ENCODE data around the gene HDAC7. TPM values are rescaled to one million over a fixed set of nuclear protein-coding genes. Genes with fewer than 3 reads are reported as not detected.

The HDAC7 gene
- total RNA-seq, result 100 to 1,000 TPM; 146 to 154 TPM
- polyA plus RNA-seq (2013, experiment 1 of 2), result 73.0 TPM
- 68.5 TPM for polyA plus RNA-seq (2013, experiment 2 of 2)
- long read RNA-seq, experiment 1, partial matches to known transcripts, result 24 of 37 reads
- long read RNA-seq, experiment 1, other reads (novel, unspliced or antisense), result 12 of 37 reads
- long read RNA-seq, experiment 2, full-length matches to known transcripts, result 28 of 103 reads
- long read RNA-seq, experiment 2, partial matches to known transcripts, result 38 of 103 reads
- long read RNA-seq, experiment 2, other reads (novel, unspliced or antisense), result 37 of 103 reads
- long read RNA-seq, experiment 3, full-length matches to known transcripts, result 7 of 110 reads
- long read RNA-seq, experiment 3, partial matches to known transcripts, result 78 of 110 reads
- long read RNA-seq, experiment 3, other reads (novel, unspliced or antisense), result 25 of 110 reads
- long read RNA-seq, experiment 4, partial matches to known transcripts, result 3 of 4 reads
- long read RNA-seq, experiment 4, other reads (novel, unspliced or antisense), result 1 of 4 reads

DNA sequence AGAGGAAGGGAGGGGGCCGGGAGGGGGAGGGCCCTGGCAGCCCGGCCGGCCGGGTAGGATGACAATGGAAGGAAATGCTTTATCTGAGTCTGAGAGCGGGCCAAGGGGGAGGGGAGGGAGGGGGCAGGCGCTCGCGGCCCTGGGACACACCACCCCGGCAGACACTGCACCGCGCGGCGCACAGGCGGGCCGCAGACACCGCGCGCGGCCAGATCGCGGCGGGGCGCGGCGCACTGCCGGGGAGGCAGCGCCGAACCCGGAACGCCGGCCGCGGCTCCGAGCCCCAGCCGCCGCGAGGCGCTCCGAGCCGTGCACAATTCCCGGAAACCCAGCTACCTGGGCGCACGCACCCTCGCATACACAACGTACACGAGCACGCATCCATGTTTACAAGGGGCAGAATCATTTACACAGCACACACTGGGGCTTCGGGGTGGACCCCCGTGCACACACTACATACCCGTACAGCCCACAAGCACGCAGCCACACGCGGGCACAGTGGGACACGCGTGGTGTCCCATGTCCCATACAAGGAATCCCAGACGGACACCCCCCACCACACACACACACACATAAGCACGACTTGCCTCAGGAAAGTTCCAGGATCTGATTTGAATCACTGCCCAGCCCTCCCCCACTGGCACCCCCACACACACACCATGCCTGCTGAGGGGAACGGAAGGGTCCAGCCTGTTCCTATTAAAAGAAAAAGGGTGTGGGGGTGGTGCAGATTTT is at the start of gene HDAC7:
Gene HDAC7 (minus strand): TSS at position 8 of the 735 bp plus-strand sequence. CDS start 118 bp downstream, outside the sequence.
- Histone ChIP-seq H3K9me3 (ENCODE audit: control insufficient read depth, low read length) (no peaks in the 10 kb centered on the region), H3K27me3 (ENCODE audit: control insufficient read depth, insufficient read depth, low read length, poor library complexity, severe bottlenecking) (no peaks in the 10 kb centered on the region), H3K4me1 (ENCODE audit: control insufficient read depth, insufficient read depth, low read length) (peaks cover 19% of the 10 kb centered on the region), H3K4me3 (ENCODE audit: low read length) (peak within 1 kb of the TSS; percentile 87), H3K36me3 (ENCODE audit: control insufficient read depth, insufficient read depth, low read length) (peaks cover 14% of the 10 kb centered on the region), H3K9ac (ENCODE audit: extremely low read depth, low read length, poor library complexity, severe bottlenecking) (peak within 1 kb of the TSS; percentile 93), H3K27ac (ENCODE audit: low read depth, low read length) (peak within 1 kb of the TSS; percentile 96)
- Mint-ChIP-seq H3K9me3 (no peaks in the 10 kb centered on the region), H3K27ac (peak within 1 kb of the TSS; percentile 100), H3K36me3 (ENCODE audit: low read depth) (peaks cover 8% of the 10 kb centered on the region), H3K4me3 (peak within 1 kb of the TSS; percentile 79), H3K27me3 (ENCODE audit: insufficient read depth) (peaks cover 3% of the 10 kb centered on the region), H3K4me1 (peaks cover 56% of the 10 kb centered on the region)
- TF ChIP-seq, protein P1, sequence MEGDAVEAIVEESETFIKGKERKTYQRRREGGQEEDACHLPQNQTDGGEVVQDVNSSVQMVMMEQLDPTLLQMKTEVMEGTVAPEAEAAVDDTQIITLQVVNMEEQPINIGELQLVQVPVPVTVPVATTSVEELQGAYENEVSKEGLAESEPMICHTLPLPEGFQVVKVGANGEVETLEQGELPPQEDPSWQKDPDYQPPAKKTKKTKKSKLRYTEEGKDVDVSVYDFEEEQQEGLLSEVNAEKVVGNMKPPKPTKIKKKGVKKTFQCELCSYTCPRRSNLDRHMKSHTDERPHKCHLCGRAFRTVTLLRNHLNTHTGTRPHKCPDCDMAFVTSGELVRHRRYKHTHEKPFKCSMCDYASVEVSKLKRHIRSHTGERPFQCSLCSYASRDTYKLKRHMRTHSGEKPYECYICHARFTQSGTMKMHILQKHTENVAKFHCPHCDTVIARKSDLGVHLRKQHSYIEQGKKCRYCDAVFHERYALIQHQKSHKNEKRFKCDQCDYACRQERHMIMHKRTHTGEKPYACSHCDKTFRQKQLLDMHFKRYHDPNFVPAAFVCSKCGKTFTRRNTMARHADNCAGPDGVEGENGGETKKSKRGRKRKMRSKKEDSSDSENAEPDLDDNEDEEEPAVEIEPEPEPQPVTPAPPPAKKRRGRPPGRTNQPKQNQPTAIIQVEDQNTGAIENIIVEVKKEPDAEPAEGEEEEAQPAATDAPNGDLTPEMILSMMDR (conservative IDR thresholded peaks at IDR 0.05), result no peak
- 0 to 1% methylated on average over 4 to 55 of the region's 58 CpGs for WGBS, 2 experiments (ENCODE audit: insufficient coverage in 1 of 2, insufficient read length in 1 of 2)
- peak; percentile 95 for DNase-seq

GRCh38 chr12:47868552-47869031 is 48.9 kb upstream of the HDAC7 start:
- H3K4me1 ChIP-seq (ENCODE audit: control insufficient read depth, insufficient read depth, low read length), result no peaks in the 10 kb centered on the region
- DNase-seq, result no peak
- Mint-ChIP-seq H3K27me3 (ENCODE audit: insufficient read depth) (peaks cover 2% of the 10 kb centered on the region), H3K4me1 (no peaks in the 10 kb centered on the region), H3K36me3 (ENCODE audit: low read depth) (no peaks in the 10 kb centered on the region), H3K27ac (no peak overlapping the region), H3K4me3 (no peak overlapping the region), H3K9me3 (no peaks in the 10 kb centered on the region)
- no peak overlapping the region for H3K27ac ChIP-seq (ENCODE audit: low read depth, low read length)
- TF ChIP-seq, protein P1 (conservative IDR thresholded peaks at IDR 0.05), result no peak
- no peaks in the 10 kb centered on the region for H3K27me3 ChIP-seq (ENCODE audit: control insufficient read depth, insufficient read depth, low read length, poor library complexity, severe bottlenecking)
- H3K36me3 ChIP-seq (ENCODE audit: control insufficient read depth, insufficient read depth, low read length), result no peaks in the 10 kb centered on the region
- WGBS, 2 experiments (ENCODE audit: insufficient coverage in 1 of 2, insufficient read length in 1 of 2), result 86 to 90% methylated on average over 5 to 8 of the region's 8 CpGs
- H3K4me3 ChIP-seq (ENCODE audit: low read length), result no peak overlapping the region
- no peaks in the 10 kb centered on the region for H3K9me3 ChIP-seq (ENCODE audit: control insufficient read depth, low read length)
- no peak overlapping the region for H3K9ac ChIP-seq (ENCODE audit: extremely low read depth, low read length, poor library complexity, severe bottlenecking)

GRCh38 chr12:47868041-47868440 is 48.3 kb upstream of the HDAC7 start:
- no peak for DNase-seq
- no peaks in the 10 kb centered on the region for H3K4me1 Mint-ChIP-seq
- no peaks in the 10 kb centered on the region for H3K9me3 Mint-ChIP-seq
- H3K4me1 ChIP-seq (ENCODE audit: control insufficient read depth, insufficient read depth, low read length), result no peaks in the 10 kb centered on the region
- no peak overlapping the region for H3K27ac Mint-ChIP-seq
- H3K27me3 Mint-ChIP-seq (ENCODE audit: insufficient read depth), result peaks cover 1% of the 10 kb centered on the region
- no peak overlapping the region for H3K9ac ChIP-seq (ENCODE audit: extremely low read depth, low read length, poor library complexity, severe bottlenecking)
- H3K4me3 Mint-ChIP-seq, result no peak overlapping the region
- TF ChIP-seq, protein P1 (conservative IDR thresholded peaks at IDR 0.05), result no peak
- H3K27me3 ChIP-seq (ENCODE audit: control insufficient read depth, insufficient read depth, low read length, poor library complexity, severe bottlenecking), result no peaks in the 10 kb centered on the region
- H3K27ac ChIP-seq (ENCODE audit: low read depth, low read length), result no peak overlapping the region
- WGBS, 2 experiments (ENCODE audit: insufficient coverage in 1 of 2, insufficient read length in 1 of 2), result 87 to 97% methylated on average over 1 to 2 of the region's 2 CpGs
- H3K9me3 ChIP-seq (ENCODE audit: control insufficient read depth, low read length), result no peaks in the 10 kb centered on the region
- H3K36me3 Mint-ChIP-seq (ENCODE audit: low read depth), result no peaks in the 10 kb centered on the region
- no peak overlapping the region for H3K4me3 ChIP-seq (ENCODE audit: low read length)
- no peaks in the 10 kb centered on the region for H3K36me3 ChIP-seq (ENCODE audit: control insufficient read depth, insufficient read depth, low read length)

Data from endodermal cell (in vitro differentiated cells).